SW480 (cell line): ENCODE data around the gene TRIM4.
"Not testable (repeated sequence)": the region's sequence is repeated elsewhere in the genome, so short reads cannot be mapped to it uniquely, and the experiment has no call there.

Experiments used
- DNase-seq: peaks from one replicate; pipeline ENCODE4 v3.0.0-alpha.2; 2016; ENCODE audit warnings: low spot score

The TRIM4 gene, protein sequence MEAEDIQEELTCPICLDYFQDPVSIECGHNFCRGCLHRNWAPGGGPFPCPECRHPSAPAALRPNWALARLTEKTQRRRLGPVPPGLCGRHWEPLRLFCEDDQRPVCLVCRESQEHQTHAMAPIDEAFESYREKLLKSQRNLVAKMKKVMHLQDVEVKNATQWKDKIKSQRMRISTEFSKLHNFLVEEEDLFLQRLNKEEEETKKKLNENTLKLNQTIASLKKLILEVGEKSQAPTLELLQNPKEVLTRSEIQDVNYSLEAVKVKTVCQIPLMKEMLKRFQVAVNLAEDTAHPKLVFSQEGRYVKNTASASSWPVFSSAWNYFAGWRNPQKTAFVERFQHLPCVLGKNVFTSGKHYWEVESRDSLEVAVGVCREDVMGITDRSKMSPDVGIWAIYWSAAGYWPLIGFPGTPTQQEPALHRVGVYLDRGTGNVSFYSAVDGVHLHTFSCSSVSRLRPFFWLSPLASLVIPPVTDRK

DNA sequence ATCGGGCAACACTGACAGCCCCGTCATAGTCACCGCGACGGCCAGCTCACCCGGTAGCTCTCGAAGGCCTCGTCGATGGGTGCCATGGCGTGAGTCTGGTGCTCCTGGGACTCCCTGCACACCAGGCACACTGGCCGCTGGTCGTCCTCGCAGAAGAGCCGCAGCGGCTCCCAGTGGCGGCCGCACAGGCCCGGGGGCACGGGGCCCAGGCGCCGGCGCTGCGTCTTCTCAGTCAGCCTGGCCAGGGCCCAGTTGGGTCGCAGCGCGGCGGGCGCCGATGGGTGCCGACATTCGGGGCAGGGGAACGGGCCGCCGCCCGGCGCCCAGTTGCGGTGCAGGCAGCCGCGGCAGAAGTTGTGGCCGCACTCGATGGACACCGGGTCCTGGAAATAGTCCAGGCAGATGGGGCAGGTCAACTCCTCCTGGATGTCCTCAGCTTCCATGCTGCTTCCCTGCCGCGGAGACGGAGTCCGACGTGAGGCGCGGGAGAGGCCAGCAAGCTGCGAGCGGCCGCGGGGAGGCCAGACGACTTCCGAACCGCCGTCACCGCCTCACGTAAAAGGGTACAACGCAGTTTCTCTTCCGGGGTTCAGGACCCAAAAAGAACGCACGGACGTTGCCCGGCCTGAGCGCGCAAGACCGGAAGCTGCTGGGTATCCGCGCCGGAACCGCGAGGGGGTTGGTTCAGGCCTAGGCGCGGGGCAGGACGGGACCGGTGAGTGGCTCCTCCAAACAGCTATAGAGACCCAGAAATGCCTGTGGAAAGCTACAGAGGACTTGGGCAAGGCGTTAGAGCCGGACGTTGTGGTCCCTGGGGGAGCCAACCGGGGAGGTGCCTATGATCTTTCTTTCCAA, at the start of gene TRIM4:
Gene TRIM4, minus strand, starts transcription at position 572 of the 855 bp plus-strand sequence. Its CDS starts 129 bp downstream, at position 443.
- peak; percentile 97 for DNase-seq

GRCh38 chr7:99958564-99959227, 39.4 kb upstream of the TRIM4 start:
- no peak for DNase-seq

DNA sequence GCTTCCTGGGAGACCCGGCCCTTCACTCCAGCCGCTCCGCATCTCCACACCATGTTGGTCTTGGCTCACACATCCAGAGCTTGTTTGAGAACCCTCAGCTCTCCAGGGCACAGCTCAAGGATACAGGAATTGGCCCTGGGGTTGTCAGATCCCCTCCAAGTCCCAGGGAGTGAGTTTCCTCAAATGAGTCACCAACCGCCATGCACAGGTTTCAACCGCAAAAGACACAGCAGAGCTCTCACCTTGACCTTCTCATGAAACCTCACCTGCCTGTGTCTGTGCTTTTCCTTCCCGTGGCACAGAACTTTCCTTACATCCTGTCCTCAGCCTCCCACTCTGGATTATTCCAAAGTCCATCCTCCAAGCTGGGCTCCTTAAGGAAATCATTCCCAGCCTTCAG, 35.9 kb upstream of the TRIM4 start:
- DNase-seq, result peak; percentile 73

DNA sequence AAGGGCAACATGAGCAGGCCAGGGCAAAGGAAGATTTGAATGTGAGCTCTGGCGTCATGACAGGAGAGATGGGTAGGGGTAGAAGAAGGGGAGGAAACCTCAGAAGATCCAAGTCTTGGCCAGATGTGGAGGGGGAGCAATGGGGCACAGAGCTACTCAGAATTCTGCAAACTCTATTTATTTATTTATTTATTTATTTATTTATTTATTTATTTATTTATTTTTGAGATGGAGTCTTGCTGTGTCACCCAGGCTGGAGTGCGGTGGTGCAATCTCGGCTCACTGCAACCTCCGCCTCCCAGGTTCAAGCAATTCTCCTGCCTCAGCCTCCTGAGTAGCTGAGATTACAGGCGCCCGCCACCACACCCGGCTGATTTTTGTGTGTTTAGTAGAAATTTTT, 35.3 kb upstream of the TRIM4 start:
- not testable (repeated sequence) for DNase-seq

DNA sequence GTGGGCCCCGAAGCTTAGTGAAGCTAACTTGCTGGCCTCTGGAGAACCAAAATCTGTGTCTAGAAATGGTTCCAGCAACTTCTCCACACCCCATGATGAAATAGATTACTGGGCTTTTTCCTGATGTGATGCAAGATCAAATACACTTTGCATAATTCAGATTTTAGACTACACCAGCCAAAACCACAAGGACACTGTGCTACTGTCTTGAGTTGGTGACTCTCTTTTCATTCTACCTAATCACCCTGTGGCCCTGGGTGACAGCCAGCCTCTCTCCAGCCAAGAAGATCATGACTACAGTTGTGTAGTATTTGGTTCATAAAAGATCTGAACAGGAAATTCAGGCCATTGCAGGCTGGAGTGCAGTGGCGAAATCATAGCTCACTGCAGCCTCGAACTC, 34.3 kb upstream of the TRIM4 start:
- peak; percentile 42 for DNase-seq

GRCh38 chr7:99952649-99953048, 33.3 kb upstream of the TRIM4 start:
- not testable (repeated sequence) for DNase-seq

DNA sequence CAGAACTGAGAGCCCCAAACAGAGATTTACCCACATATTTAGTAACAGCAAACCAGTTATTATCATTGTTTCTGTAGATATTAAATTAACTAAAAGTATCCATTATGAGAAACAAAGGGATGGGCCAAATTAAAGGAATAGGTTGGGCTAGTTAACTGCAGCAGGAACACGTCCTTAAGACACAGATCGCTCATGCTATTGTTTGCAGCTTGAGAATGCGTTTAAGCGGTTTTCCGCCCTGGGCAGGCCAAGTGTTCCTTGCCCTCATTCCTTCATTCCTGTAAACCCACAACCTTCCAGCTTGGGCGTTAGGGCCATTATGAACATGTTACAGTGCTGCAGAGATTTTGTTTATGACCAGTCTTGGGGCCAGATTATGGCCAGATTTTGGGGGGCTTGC, 31.5 kb upstream of the TRIM4 start:
- DNase-seq, result not testable (repeated sequence)

DNA sequence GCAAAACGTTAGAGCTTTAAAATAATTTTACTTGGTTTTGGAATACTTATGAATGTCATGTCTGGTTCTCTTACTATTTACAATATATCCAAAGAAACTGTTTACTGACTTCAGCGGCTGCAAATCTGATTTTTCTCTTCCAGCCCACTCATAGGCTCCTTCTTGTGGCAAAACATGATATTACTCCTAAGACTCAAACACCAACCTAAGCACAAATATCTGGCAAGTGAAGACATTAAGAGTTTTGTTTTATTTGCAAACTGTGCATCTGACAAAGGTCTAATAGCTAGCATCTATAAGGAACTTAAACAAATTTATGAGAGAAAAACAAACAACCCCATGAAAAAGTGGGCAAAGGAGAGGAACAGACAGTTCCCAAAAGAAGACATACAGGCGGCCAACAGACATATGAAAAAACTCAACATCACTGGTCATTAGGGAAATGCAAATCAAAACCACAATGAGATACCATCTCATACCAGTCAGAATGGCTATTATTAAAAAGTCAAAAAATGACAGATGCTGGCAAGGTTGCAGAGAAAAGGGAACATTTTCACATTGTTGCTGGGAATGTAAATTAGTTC, 30.4 kb upstream of the TRIM4 start:
- no peak for DNase-seq

- DNase-seq, result no peak
Measured at GRCh38 chr7:99947608-99948007, 28.3 kb upstream of the TRIM4 start.

GRCh38 chr7:99944497-99945070, 25.3 kb upstream of the TRIM4 start:
- DNase-seq, result no peak

DNA sequence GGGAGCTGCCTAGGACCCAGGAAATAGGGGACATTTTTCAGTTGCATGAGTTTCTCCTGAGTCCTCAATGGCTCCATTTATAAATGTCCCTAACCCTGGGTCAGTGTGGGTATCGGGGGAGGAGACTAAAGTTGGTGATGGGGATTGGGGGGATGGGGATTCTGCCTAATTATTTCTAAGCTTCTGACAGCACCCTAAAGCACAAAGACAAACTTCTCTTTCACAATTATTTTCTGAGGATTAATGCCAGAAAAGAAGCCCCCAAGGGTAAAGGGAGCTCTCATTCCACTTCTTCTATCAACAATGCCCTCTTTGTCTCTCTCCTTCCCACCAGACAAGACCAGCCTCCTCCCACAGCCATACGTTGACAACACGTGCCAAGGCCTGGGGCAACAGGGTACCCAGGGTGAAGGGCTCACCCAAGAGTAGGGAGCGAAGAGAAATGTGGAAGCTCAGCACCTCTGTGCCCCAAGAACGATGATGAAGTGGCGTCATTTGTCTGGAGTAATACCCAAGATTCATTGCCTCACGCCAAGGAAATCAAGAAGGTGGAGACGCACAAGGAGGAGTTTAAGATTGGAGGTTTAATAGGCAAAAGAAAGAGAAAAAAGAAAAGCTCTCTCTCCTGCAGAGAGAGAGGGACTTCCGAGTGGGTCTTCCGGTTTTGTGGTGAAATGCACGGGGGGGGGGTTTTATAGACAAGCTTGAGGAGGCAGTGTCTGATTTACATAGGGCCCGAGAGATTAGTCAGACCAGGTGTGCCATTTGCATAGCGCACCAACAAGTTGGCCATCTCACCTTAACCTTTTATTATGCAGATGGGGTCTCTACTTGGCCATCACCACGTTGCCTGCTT, 24.5 kb upstream of the TRIM4 start:
- no peak for DNase-seq

DNA sequence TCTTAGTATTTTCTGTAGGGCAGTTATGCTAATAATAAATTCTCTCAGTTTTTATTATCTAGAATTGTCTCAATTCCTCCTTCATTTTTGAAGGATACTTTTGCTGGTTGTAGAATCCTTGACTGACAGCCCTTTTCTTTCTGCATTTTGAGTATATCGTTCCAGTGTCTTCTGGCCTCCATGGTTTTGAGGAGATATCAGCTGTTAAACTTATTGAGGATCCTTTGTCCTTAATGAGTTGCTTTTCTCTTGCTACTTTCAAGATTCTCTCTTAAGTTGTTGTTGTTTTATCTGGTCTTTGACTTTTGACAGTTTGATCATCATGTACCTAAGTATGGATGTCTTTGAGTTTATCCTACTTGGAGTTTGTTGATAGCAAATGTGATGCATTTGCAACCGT, 19.0 kb upstream of the TRIM4 start:
- no peak for DNase-seq

- DNase-seq, result not testable (repeated sequence)
Measured at GRCh38 chr7:99935009-99935408, 15.7 kb upstream of the TRIM4 start.

- no peak for DNase-seq
Measured at GRCh38 chr7:99930376-99930775, 11.0 kb upstream of the TRIM4 start.

DNA sequence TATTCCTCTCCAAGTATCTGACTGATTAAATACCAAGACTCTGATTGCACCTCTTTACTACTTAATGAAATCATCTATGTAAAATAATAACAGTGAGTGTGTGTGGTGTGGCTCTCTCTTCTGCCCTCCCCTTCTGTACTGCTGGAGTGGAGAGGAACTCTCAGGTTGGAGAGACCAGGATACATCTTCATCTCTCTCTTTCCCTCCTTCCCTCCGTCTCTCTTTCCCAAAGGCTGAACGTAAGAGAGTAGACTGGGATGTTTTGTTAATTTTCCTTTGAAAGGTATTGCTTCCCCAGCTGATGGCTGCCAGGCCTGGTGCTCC, 10.4 kb upstream of the TRIM4 start:
- DNase-seq, result no peak

GRCh38 chr7:99928994-99929729, 9.8 kb upstream of the TRIM4 start, which contains the start of gene GJC3:
Gene GJC3 (minus strand): TSS chr7:99929620. CDS start chr7:99929620, 0 bp downstream.
- DNase-seq, result peak; percentile 95

- no peak for DNase-seq
Measured at GRCh38 chr7:99928188-99928587, 8.9 kb upstream of the TRIM4 start.

DNA sequence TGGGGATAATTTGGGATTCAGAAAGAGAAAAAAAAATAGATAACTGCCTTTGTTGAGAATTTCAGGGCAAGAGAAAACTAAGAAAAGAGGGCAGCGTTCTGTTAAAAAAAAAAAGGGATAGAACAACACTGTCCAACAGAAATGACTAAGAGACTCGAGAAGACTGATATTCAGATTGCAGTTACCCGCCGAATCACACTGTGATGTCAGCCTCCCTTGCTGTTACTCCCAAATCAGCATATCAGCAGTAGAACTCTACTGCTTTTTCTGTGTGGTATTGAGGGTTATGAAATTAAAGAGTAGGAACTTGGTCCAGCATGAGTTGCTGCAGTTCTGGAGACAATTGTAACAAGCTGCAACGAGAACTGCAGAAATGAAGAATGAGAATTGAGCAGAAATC, 8.2 kb upstream of the TRIM4 start:
- DNase-seq, result no peak

DNA sequence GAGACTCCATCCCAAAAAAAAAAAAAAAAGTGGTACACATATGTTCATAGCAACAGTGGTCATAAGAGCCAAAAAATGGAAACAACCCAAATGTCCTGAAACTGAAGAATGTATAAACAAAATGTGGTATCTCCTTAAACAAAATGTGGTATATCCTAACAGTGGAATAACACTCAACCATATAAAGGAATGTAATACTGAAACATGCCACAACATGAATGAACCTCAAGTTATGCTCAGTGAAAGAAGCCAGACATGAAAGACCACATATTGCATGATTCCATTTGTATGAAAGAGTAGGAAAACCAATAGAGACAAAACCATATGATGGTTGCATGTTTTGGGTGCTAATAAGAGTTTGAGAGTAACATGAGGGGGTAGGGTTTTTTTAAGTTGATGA, 7.0 kb upstream of the TRIM4 start:
- DNase-seq, result no peak

DNA sequence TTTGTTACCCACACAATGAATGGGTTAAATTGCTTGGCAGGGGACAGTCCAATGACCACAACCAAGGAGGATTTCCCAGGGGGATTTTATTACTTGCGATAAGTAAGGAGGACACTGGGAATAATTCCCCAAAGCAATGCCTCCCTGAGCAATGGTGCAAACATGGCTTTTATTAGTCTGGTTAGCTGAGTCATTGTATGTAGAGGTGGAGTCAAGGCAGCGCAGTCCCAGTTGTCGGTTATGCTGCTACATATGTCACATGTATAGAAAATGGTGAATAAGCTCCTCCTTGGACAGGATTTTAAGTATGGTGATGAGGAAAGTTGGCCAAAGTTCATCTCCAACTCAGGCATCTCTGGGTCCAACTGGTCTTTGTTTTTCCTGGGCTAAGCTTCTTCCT, 3.9 kb upstream of the TRIM4 start:
- no peak for DNase-seq
